ENCODE results near the gene TXNDC16.

Gene TXNDC16

DNA sequence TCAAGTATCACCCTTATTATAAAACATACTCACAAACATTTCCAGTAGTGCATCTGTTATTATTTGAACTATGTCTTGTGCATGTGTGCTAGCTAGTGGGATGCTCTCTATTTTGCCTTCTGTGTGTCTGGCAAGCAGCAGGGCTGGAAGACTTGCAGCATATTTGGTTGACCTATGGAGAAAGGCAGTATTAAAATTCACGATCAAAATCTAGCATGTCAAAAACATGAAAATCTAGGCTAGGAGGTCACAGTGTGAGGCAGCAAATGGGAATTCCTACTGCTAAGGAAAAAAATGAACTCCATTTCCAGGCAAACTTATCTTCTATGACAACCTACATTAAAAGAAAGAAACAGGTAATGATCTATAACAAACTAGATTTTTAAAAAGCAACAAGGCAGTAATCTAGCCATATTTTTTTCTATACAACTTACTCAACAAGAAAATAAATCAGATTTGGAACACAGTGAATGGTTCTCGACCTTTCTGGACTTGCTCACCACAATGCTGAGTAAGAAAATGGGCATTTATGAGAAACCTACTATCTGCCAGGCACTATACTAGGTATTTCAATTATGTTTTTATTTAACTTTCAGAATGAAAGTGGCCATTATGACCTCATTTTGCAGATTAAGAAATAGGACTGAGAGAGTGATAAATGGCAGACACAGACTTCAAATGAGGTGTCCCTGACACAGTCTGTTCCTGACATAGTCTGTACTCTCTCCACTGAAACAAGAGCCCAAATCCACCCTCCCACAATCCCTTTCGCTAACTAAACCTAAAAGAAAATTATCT is 96.8 kb downstream of the TXNDC16 start:
- no peak for DNase-seq (ENCODE audit: low spot score)

DNA sequence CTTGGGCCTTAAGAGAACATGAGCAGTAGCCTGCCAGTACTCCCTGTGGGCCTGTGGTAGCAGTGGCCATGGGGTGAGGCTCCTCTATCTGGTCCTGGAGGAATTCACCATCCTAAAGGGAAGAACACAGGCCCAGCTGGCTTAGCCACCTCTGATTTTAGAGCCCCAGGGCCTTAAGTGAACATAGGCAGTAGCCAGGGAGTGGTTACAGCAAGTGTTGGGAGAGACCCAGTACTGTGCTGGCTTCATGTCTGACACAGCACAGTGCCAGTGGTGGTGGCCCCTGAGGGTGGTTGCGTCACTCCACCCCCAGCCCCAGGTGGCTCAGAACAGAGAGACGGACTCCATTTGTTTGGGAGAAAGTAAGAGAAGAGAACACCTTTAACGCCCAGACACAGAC is 105.1 kb downstream of the TXNDC16 start:
- no peak for DNase-seq (ENCODE audit: low spot score)

DNA sequence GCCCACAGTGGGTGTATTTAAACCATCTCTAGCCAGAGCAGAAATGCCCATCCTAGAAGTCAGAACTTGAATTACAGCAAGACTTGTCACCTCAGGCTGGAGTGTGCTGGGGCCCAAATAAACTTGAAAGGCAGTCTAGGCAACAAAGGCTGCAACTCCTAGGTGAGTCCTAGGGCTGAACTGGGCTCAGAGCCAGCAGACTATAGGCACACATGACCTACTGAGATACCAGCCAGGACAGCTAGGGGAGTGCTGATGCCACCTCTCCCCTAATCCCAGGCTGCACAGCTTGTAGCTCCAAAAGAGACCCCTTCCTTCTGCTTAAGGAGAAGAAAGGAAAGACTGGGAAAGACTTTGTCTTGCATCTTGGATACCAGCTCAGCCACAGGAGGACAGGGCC is 106.0 kb downstream of the TXNDC16 start:
- no peak for DNase-seq (ENCODE audit: low spot score)

DNA sequence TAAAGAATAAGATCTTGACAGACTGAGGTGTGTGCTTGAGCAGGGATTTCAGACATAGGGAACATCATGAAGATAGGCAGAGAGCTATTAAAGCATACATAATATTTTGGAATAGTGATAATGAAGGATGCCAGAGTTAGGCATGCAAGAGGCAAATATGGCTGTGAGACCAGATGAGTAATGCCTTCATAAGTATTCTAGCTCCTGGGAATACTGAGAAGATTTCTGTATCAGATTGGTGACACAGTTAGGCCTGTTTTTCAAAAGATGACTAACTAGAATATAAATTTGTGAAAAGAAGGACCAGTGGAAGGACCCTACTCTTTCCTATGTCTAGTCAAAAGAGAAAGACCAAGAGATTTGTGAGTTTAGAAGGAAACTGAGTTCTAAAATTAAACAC is 108.8 kb downstream of the TXNDC16 start:
- no peak for DNase-seq (ENCODE audit: low spot score)

DNA sequence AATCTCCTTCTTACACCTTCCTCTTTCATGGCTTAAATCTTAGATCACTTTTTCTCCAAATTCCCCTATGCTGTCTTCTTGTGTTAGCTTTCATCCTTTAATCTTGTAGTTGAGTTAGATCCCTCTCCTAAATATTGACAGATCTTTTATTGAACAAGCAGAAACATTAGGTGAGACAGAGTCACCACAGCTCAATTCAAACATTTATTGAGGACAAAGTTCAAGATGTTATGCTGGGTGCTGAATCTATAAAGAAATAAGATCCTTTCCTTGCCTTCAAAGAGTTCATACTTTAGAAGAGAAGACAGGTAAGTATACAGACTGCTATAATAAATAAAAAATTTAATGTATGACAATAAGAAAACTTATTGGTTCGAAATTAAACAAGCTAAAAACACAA is 109.7 kb downstream of the TXNDC16 start:
- no peak for DNase-seq (ENCODE audit: low spot score)

- no peak for DNase-seq (ENCODE audit: low spot score)
Observed at GRCh38 chr14:52442166-52442565, 110.1 kb downstream of the TXNDC16 start.

GRCh38 chr14:52439476-52439875 is 112.8 kb downstream of the TXNDC16 start:
- no peak for DNase-seq (ENCODE audit: low spot score)

DNA sequence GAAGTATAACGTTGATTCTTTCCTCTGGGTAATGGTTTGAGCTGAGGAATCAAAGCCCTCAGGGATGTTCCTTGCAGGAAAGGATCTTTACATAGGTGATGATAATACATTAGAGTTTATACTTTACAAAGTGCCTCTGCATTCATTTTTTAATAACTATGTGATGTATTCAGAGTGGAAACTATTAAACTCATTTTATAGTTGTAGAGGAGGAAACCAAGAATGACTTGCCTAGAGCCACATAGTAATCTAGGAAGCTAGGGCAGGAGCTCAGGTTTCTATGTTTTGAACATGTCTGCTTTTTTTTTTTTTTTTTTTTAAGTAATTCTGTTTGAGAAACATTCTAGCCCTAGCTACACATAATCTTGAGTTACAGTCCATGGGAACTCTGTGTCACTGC is 117.3 kb downstream of the TXNDC16 start:
- DNase-seq (ENCODE audit: low spot score) = no peak

- DNase-seq (ENCODE audit: low spot score) = no peak
Observed at GRCh38 chr14:52430474-52430873, 121.8 kb downstream of the TXNDC16 start.

DNA sequence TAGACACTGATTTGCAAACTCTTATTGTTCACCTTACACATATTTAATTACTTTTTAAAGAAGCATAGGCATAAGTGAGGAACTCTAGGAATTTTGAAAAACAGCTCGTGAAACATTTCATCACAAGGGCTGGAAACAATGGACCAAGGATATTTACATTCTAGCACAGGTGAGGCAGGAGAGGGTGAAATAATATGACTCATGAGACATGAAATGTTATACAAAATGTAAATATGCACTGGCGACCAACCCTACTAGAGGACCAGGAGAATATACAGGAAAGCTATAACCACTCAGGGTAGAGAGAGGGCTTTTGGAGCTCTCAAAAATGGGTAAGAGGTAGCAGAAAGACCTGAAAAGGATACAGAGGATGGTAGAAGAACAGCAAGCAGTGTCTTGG is 122.9 kb downstream of the TXNDC16 start:
- no peak for DNase-seq (ENCODE audit: low spot score)

DNA sequence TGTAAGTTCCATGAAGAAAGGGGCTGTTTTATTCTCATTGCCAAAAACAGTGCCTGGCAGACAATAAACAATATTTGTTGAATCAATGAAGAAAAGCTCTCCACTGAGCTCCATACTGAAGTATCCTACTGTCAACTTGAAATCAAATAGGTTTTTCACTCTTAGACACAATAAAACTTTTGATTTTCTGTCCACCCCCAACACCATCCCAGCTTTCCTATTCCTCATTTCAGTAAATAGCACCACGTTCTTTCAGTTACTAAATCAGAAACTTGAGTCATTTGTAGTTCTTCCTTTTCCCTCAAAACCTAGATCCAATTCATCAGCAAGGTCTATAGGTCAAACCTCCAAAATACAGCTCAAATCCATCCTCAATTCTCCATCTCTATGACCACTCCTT is 124.8 kb downstream of the TXNDC16 start:
- no peak for DNase-seq (ENCODE audit: low spot score)

DNA sequence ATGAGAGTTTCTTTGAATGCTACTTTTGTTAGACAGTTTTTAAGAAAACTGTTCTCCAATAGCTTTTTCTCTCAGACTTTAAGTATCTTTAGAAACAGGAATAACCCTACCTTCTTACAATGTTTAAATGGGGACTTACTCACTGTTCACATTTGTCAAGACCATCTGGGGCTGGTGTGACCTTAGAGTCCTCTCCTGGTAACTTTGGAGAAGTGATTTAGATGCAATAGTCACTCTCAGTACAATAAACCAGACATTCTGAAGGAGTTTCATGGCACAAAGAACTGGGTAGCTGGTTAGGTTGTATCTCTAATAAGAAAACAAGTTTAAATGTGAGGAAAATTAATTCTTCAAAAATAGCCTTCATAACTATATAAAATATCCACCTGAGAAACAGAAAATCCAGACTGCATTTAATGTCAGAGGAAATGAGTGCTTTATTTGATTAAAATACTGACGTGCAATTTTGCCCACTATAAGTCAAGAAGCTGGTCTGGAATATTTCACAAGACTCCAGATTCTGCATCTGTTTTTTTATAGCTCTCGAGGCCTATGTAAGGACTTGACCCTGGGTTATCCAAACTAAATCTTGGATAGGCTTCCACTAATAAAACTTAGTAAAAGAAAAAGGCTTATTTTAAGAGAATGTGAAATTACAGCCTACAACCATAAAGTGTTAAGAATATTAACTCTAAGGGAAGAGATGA is 129.5 kb downstream of the TXNDC16 start:
- no peak for DNase-seq (ENCODE audit: low spot score)

GRCh38 chr14:52417139-52417538 is 135.2 kb downstream of the TXNDC16 start:
- no peak for DNase-seq (ENCODE audit: low spot score)

DNA sequence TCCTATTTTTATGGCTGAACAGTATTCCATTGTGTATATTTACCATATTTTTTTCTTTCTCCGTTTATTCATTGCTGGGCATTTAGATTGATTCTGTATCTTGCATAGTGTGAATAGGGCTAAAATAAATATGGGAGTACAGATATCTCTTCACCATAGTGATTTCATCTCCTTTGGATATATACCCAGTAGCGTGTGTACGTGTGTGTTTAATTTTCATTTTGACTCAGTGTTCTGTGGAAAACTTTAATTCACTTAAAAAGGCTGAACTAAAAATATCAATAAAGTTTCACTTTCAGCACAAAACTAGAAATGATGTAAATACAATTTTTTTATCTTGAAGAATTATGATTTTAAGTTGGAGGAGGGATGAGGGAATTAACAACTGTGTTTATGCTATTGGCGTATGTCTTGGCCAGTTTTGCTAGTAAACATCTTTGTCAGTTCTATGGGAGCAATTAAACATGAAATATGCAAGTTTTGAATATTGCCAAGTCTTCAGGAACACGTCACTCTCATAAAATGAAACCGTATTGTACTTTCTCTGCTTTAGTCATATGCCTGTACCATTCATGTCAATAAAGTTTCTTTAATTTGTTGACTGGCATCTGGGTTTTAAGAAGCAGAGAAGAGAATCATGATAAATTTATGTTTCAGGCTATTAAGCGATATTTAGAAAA is 138.4 kb downstream of the TXNDC16 start:
- DNase-seq (ENCODE audit: low spot score) = no peak

- no peak for DNase-seq (ENCODE audit: low spot score)
Observed at GRCh38 chr14:52412426-52412825, 139.9 kb downstream of the TXNDC16 start.

DNA sequence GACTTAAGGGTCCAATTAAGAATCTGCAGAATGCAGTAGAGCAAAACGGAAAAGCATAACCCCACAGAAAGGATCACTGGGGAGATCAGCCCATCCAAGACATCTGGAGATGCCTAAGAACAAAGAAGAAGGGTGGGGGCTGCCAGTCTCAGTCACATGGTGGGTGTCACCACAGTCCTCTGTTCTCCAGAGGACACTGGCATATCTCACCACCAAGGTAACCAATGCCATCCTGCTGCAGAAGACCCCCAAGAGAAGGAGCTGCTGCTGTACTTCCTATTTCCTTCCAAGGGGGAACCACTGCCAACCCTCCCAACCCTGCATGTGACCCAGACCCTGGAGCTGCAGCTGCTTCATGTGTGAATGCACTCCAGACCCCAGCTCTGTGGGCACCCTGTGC is 147.0 kb downstream of the TXNDC16 start:
- DNase-seq (ENCODE audit: low spot score) = no peak

GRCh38 chr14:52402812-52403526 is 149.3 kb downstream of the TXNDC16 start:
- DNase-seq (ENCODE audit: low spot score) = no peak

DNA sequence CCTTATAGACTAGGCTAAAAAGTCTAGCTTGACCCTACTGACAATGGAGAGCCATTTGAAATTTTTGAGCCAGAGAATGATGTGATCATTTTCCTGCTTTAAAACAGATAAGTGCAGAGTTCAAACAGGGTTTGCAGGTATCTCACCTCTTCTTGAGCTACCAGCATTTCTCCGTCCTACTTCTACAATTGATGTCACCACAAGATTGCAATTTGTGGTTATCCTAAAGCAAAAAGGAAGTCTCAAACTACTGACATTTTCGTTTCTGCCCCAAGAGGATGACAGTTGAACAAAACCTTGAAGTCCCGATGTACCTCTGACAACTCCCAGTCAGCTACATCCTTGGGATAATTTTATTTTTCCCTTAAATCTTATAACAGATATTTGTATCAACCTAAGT is 151.5 kb downstream of the TXNDC16 start:
- DNase-seq (ENCODE audit: low spot score) = no peak

DNA sequence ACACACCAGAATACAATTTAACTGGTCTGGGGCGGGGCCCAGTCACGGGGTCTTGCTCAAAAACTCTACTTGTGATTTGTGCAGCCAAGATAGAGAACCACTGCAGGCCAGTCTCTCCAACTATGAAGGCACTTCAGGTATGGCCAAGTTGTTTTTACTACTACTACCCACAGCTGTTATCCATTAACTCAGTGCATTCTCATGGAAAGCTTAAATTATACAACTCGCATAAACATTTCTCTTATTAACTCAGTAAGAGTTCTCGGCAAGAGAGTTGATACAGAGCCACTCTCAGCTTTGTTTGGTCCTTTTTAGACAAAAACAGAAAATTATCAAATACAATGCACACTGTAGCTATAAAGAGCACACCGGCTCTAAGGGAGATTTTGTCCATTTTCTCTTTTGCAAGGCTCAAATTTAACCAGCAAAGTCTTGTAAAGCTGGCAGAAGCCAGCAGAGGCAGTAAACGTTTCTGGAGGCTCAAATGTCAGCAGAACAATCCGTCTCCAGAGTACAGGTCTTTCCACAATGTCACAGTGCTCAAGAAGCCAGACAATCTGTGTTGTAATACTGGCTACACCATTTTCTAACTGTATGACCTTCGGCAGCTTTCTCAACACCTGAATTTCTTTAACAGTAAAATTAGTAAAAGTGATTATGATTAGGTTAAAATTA is 152.2 kb downstream of the TXNDC16 start:
- no peak for DNase-seq (ENCODE audit: low spot score)

DNA sequence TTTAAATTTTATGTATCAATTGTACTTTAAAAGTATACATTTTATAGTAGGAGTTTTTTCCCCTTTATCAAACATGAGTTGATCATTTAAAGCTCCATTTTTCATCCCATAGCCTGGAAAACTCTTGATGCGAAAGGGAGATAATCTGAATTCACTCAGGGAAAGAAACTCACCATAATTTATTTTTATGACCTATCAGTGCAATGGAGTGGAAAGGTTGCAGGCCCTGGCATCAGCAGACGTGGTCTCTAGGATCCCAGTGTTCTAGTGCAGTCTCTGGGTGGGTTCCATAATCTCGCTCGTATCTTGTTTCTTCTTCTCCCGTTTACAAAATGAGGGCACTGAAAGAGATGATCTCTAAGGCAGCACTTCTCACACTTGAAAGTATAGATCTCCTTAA is 153.2 kb downstream of the TXNDC16 start:
- no peak for DNase-seq (ENCODE audit: low spot score)

- no peak for DNase-seq (ENCODE audit: low spot score)
Observed at GRCh38 chr14:52397844-52398243, 154.5 kb downstream of the TXNDC16 start.

DNA sequence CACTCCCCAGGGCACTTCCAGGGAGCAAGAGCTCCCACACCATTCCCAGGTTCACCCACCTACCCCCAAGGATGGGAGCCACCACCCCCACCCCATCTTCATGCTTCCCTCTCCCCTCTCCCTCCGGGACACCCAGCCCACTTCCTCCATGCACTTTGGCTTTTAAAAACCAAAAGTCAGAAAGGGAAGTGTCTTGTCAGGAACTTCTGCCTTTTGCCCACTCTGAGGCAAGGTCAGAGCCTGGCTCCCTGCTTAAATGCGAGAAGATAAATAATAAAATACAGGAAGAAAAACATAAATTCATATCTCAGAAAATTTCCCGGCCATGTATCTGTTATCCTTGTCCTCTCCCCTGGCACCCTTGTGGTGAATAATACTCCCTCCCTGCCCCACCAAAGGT is 156.6 kb downstream of the TXNDC16 start:
- no peak for DNase-seq (ENCODE audit: low spot score)
